Choroid plexus epithelial cell (primary cell): Measurements from ENCODE around the gene HOXD13.

Source experiments
- DNase-seq: peaks from one replicate; pipeline ENCODE4 v3.0.0-alpha.2; 2010; ENCODE audit warnings: low read depth
- H3K4me3 ChIP-seq: 2 replicates; pipeline ENCODE4 v1.5.1; 2011; ENCODE audit warnings: low read depth, mild to moderate bottlenecking, control low read depth, low read length, moderate library complexity
- CTCF ChIP-seq: conservative IDR thresholded peaks from 2 replicates; pipeline ENCODE4 v1.5.1; 2011; ENCODE audit warnings: low read depth, mild to moderate bottlenecking, control low read depth, inconsistent platforms, low read length, moderate library complexity

HOXD13 gene

GRCh38 chr2:176115883-176116813, 23.6 kb downstream of the HOXD13 start, which contains the start of gene HOXD10:
Gene HOXD10 (plus strand): TSS chr2:176116778. CDS start chr2:176116834, 56 bp downstream.
- no peak for TF ChIP-seq CTCF
- no peak within 1 kb of the TSS for H3K4me3 ChIP-seq
- no peak for DNase-seq

GRCh38 chr2:176117162-176117822, 24.8 kb downstream of the HOXD13 start:
- TF ChIP-seq CTCF = no peak
- DNase-seq = no peak
- no peak overlapping the region for H3K4me3 ChIP-seq

- TF ChIP-seq CTCF = no peak
- H3K4me3 ChIP-seq = no peak overlapping the region
- DNase-seq = no peak
Observed at GRCh38 chr2:176117823-176118371, 25.4 kb downstream of the HOXD13 start.

GRCh38 chr2:176118601-176119339, 26.2 kb downstream of the HOXD13 start:
- peak; percentile 24 for TF ChIP-seq CTCF
- H3K4me3 ChIP-seq = no peak overlapping the region
- DNase-seq = no peak

DNA sequence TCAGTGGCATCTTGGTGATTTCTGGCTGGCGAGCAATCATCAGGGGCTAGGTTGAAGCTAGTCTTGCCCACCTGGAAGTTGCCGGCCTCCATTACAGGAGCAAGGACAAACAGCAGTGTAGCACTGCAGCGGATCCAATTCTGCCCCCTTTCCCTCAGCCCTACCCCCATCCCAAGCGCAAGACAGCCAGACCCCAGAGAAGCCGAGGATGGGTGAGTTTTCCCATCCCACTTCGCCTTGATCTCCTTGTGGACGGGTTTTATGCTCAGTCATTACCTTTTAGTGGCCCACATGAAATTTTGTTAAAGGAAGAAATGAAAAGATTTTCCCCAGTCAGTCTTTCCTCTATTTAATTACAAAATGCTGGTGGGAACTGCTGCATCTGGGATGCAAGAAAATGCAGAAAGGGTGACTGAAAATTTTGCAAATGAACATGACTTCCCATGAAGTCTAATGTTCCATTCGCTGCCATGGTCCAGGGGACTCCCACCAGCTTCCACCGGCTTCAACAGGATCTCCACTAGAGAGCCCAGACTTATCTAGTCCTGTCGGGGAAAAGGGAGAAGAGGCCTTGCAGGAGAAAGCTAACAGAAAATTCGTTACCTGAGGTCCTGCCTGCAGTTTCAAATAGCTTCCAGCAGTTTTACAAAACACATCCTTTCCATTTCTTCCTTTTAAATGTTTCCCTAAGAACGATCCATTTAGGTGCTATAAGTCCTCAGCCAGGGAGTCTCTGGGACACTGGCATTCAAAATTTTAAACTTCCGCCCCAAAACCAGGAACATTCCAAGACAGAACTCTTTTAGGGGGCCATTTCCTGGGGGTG, 28.1 kb downstream of the HOXD13 start:
- H3K4me3 ChIP-seq = no peak overlapping the region
- DNase-seq = no peak
- TF ChIP-seq CTCF = no peak
